ENCODE measurements around the gene NTRK2.

GRCh38 chr9:84812847-84813246 is 143.3 kb downstream of the NTRK2 start:
- TF ChIP-seq CTCF (conservative IDR thresholded peaks at IDR 0.05; ENCODE audit: low read depth, low read length), result no peak
- no peak for TF ChIP-seq EZH2 (IDR thresholded peaks at IDR 0.05; ENCODE audit: borderline replicate concordance, low read depth, low read length, poor library complexity, severe bottlenecking)

All from A673 (cell line).